ENCODE results near the gene CSMD2.

CSMD2 gene

DNA sequence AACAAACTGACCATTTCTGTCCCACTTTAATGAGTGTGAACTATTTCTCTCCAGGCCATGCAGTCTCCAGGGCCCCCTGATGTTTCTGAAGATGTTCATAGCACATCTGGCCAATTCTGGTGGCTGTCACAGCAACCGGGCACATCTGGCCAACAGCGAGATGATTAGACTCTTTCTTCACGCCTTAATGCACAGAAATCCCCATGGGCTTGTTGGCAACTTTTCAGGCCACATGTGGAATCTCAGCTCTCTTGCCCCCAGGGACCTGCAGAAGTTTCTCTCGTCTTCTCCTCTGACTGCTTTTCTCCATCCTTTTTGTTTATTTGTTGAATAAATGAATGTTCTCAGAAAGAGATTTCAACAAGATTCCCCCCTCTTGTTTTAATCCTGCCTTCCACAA lies 372.4 kb downstream of the CSMD2 start:
- DNase-seq = no peak

DNA sequence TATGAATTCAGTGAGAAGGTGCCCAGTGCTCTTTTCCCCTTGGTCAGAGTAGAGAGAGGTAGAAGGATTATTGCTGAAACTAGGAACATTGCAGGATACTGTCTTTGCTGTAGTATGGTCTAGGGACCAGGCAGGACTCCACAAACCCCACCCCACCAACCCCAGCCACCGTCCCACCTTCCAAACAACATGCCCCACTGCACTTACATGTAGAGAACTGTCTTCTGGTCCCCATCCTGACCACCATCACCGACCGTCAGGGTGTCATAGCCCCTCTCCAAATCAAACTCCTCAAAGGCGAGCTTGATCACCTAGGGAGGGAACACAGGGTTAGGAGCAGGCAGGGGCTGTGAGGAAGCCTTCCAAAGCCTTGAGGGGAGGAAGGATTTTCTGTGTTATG lies 372.8 kb downstream of the CSMD2 start:
- no peak for DNase-seq

DNA sequence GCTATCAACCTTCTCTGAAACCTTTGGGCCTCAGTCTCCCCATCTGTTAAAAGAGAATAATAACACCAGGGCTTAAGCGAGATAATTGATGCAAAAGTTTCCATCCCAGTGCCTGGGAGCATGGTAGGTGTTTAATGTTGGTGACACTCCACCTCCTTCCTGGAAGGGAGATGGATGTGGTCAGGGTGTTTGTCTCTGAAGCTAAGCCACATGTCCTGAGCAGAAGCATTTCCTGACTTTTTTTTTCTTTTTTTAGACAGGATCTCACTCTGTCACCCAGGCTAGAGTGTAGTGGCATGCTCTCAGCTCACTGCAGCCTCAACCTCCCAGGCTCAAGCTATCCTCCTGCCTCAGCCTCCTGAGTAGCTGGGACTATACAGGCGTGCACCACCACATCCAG lies 373.8 kb downstream of the CSMD2 start:
- no peak for DNase-seq

DNA sequence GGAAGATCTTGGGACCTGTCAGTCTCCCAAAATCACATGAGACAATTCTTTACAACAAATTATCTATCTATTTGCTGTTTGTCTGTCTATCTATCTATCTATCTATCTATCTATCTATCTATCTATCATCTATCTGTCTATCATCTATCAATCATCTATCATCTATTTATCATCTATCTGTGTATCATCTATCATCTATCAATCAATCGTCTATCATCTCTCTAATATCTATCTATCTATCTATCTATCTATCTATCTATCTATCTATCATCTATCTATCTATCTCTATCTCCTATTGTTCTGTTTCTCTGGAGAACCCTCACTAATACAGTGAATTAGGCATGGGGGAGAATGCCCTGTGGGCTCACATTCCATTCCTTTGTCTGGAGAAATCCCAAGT lies 374.5 kb downstream of the CSMD2 start:
- DNase-seq = no peak

DNA sequence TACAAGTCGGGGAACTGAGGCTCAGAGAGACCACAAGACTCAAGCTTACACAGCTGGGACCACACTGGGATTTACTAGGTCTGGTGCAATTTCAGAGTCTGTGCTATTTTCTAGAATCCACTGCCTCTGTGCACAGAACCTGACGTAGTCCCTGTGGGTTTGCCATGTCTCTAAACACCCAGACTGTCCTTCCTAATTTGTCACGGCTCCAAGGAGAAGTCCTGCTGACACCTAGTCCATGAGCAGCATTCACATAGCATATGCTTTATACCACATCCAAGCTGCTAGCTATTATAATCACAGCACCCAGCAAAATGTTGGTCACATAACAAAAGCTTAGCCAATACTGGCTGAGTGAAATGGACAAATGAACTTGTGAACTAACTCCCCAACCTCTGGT lies 380.2 kb downstream of the CSMD2 start:
- DNase-seq = no peak

DNA sequence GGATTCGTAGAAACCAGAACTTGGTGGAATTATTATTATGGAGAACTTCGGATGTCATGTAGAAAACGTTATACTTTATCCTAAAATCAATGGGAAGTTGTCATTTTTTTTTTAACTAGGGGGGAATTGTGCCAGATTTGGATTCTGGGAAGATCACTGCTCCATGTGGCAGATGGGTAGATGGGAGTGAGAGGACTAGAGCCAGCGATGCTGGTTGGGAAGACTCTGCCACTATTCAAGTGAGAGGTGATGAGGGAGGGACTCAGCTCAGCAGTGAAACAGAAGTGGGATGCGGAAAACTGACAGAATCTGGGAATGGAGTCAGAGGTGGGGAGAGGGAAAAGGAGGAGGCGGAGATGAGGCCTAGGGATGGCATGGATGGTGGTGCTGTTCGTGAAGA lies 382.3 kb downstream of the CSMD2 start:
- no peak for DNase-seq

DNA sequence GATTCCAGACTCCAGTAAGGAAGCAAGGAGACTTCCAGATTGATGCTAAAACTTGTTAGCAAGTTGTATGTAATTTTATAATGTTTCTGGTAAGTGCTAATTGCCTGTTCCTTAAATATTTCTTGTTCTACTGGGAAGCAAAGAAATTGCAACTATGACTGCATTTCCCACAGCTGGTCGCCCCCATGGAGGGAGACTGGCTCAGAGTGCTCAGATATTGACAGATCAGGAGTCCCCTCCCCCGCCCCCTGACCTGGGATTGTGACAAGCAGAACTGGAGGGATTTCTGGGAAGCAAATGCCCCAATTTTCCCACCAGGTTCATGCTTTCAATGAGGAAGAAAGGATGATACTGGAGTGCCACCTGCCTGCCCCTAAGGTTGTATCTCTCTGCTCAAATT lies 383.4 kb downstream of the CSMD2 start:
- DNase-seq = no peak

DNA sequence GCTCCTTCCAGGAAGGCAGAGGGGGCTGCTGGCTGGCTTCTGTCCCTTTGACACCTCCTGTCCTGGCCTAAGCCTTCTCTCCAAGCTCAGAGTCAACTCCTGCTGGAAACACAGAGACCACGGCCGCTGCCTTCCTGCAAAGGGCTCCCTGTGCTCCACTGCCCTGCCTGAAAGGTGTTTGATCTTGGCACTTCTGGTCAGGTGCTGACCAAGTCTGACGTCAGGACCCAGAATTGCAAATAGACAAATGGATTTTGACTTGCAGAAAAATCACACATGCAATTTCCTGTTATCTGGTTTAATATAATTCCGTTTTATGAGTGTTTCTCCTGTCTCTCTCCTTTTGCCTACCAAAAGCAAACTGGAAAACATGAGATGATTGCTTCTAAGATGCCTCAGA lies 387.7 kb downstream of the CSMD2 start:
- no peak for DNase-seq

DNA sequence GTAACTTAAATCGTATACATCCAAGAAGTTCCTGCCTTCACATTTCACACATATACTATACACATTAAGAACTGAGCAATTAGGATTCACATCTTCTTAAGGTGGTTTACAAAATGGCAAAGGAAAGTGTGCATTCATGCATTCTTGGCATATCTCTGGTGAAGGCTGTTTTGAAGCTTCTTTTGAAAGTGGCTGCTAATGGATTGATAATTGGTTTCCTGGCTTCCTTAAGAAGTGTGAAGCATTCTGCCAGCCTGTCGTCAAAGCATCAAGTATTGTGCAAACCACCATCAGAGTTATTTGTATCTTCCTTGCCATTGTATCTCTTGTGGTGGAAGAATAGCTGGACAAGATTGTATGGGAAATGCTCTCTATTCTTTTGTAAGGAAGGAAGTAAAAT lies 396.2 kb downstream of the CSMD2 start:
- no peak for DNase-seq

DNA sequence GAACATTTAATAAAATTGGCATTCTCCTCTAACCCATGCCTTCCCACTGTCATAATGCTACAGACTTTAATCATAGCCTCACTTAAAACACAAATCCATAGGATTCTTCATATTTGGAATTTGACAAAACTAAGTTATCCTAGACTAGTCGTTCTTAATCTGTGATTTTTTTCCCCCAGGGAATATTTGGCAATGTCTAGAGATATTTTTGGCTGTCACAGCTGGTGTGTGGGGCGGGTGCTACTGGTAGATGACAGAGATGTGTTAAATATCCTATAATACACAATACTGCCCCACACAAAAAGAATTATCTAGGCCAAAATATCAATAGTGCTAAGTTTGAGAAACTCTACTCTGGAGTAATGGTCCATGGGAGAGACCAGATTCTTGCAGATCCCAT lies 396.9 kb downstream of the CSMD2 start:
- DNase-seq = no peak

DNA sequence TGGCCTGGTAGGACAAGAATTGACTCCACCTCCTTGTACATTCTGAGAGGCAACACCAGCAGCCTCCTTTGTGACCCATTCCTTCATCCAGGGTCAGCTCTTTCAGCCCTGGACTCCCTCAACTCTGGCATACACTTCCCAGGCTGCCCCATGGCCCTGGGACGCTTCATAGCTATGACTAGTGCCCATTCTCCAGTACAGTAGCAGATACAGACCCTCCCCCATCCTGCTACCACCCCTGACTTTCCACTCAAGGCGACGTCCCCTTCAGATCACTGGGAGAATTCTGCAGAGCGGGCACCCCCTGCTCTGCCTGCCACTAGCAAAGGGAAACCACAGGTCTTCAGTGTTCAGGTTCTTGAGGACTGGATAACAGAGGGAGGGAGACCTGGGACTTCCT lies 400.9 kb downstream of the CSMD2 start:
- no peak for DNase-seq

DNA sequence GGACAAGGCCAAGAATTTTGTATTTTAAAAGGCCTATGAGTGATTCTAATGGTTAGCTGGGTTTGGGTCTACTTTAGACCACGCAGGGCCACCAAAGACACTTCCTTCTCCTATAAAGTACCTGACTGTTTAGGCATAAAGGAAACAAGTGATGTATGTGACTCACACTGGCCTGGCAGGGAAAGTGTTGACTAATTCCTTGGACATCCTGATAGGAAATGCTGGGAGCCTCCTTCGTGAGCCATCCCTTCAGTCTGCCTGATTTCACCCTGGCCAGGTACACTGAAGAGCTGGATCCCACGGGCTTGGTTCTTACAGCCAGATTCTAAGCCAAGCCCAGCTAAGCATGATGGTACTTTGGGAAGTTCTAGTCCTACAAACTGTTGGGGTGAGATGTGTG lies 401.6 kb downstream of the CSMD2 start:
- DNase-seq = peak; percentile 74

DNA sequence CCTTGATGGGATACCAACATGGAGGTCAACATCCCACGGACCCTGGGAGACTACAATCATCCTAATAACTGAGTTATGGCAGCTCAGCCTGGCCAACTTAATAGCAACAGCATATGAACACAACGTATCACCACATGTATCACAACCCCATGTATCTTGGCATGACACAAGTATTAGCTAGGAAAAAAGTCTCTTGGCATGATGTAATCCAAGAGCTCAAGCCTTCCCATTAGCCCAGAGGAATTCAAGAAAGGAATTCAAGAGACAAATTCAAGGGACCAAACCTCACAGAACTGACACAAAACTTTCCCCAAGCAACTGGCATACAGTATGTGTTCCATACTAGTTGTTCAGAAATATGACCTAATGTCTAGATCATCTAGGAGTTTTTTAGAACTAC lies 402.1 kb downstream of the CSMD2 start:
- DNase-seq = no peak

DNA sequence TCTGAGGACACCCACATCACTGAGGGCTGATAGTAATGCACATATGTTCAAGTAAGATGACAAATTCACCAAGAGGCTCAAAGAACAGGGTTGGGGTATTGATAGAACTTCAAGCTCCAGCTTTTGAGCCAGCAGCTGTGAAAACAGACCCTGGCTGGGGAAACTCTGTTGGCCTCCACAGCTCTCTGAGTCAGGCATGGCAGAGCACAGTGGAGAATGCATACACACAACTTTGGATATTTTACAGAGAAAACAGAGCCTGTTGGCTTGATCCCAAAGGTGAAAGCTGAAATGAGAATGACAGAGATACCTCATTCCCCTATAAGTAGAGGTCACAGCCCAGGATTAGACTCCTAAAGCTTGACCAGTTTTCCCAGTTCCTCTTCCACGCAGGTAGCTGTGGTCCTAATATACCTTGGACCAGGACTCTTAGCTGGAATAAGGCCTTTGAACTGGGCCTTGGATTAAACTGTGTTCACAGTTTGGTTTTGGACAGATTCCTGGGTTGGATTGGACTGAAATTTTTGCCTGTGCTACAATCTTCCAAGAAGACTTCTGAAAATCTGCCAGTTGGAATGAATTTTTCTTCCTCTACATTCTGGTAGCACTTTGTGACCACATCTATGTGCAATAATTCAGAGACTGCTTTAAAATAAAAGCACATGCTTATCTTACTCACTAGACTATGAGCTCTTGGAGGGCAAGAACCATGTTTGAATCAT lies 402.8 kb downstream of the CSMD2 start:
- no peak for DNase-seq

DNA sequence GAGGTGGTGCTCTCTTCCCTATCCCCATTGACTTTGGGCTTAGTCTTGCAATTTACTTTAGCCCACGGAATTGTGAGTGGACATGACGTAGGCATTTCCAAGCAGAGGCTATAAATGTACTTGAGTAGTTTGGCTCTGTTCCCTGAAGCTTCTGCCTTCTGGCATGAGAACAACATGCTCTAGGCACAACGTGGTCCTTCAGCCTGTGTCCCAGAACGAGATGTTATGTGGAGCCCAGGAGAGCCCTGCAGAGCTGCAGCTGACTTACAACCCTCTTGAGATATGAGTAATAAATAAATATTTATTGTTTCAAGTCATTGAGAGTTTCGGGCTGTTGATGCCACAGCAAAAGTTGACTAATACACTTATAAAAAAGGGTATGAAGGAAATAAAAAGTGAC lies 406.3 kb downstream of the CSMD2 start:
- peak; percentile 3 for DNase-seq

DNA sequence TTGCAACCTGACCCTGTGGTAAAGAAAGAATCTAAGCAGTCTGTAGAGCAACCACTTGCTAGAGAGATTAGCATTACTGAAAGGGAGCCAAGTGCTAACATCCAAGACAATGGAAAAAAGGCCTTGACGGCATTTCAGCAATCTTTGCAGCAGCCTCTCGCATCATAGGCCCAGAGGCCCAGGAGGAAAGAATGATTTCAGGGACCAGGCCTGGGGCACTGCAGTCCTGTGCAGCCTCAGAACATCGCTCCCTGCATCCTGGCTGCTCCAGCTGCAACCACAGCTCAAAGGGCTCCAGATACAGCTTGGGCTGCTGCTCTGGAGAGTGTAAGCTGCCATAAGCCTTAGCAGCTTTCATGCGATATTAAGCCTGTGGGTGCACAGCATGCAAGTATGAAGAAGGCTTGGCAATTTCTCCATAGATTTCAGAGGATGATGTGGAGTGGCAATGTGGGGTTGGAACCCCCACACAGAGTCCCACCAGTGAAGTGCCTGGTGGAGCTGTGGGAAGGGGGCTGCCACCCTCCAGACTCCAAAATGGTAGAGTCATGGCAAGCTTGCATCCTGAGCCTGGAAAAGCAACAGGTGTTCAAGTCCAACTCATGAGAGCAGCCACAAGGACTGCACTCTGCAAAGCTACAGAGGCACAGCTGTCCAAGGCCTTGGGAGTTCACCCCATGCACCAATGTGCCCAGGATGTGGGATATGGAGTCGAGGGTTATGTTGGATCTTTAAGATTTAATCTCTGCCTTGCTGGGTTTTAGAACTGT lies 411.8 kb downstream of the CSMD2 start:
- peak; percentile 17 for DNase-seq

DNA sequence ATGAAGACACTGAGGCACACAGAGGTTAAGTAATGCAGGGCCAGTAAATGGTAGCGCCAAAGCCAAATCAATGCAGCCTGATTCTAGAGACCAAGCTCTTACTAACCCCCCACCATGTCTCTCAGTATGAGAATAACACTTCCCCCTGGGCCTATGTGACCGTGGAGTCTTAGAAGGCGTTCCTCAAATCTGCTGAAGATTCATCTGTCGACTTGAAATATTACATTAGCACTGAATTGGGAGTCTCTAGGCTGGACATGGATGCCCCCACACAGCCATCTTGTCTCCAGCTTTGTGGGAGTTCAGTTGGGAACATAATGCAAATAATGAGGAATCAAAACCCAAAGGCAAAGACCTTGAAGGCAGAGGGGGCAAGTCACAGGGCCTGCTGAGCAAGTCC lies 419.1 kb downstream of the CSMD2 start:
- DNase-seq = peak; percentile 20

DNA sequence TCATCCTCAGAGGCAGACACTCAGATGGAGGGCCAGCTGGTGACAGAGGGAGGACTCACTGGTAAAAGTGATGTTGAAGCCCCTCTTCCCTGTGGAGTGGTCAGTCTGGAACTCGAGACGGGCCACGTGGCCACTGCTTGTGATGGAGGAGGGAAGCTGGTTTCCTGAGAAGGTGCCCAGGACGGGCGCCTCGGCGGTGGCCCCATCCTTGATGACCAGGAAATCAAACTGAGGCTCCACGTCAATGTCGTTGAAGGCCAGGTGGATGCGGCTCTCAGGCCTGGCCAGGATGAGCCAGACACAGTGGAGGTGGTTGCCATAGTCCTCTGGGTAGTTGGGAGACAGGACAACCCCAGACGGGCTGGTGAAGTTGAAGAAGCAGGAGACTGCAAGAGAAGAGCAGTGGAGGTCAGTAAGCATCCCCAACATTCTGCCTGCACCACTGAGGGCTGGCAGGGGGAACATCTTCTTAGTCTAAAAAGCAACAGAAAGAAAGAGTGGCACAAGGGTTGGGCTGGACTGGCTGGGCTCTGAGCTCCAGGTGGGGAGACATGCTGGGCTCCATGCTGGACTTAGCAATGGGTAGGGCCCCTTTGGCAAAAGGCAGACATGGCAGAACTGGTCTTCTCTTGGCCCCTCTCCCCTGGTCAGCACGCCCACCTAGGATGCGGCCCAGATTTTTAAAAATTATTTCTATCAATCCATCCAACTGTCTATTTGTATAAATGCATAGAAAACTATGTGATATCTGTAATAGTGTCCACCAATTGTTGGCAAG lies 421.6 kb downstream of the CSMD2 start:
- DNase-seq = peak; percentile 37

DNA sequence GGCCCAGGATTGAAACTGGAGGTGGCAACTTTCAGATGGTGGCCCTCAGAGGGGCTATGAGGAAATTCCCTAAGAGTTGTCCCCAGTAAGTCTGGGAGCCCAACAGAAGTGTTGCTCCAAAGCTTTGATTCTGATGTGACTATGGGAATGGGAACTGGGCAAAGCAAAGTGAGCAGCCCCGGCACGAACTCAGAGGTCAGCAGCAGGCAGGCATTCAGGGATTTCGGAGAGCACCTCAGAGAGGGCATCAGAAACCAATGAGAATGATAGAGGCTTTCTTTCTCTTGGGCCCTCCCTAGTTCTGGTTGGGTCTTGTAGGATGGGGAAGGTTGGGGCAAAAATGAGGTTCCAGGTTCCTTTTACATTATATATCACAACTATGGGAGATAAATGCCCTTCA lies 422.4 kb downstream of the CSMD2 start:
- peak; percentile 1 for DNase-seq

DNA sequence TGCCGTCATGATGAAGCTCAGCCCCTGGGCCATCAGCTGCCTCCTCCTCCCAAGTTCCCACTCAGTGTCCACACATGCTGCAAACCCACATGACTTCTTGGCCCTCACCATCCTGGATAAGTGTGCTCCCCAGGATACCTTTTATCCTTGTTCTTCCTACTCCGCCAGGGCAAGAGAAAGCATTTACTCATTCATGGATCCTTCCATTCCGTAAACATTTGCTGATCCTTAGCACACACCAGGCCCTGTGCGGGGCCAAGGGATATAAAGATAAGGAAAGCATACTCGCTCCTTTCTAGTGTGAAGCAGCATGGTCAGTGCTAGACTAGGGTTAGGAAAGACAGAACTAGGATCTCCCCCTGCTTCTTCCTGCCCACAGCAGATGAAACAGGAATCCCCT lies 423.3 kb downstream of the CSMD2 start:
- DNase-seq = peak; percentile 16

DNA sequence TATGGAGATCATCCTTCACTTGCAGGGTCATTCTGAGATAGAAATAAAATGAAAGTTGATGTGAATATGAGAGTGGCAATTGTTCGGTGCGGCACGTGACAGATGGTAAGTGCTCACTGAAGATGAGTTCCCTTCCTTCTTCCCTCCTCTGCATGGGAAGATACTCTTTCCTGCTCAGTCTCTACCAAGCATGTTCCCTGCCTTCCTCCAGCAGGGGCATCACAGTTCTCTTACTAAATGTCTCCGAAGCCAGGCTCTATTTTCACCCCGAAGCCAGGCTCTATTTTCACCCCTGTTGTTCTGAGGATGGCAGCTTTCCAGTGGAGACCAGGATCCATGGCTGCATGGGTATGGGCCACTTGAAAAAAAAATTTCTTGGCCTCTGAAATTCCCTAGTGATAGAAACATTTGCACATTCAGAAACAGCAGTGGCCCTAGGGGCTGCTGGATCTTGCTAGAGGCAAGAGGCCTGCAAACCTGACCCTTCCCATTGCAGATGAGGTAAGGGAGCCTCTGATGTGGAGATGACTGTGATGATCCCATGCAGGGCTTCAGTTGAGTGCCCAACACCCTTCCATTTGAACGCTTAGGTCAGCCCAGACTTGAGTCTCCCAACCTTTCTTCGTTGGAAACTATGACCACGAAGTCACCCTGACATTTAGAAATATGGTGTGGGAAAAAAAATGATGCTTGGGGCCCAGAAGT lies 424.8 kb downstream of the CSMD2 start:
- DNase-seq = peak; percentile 28

DNA sequence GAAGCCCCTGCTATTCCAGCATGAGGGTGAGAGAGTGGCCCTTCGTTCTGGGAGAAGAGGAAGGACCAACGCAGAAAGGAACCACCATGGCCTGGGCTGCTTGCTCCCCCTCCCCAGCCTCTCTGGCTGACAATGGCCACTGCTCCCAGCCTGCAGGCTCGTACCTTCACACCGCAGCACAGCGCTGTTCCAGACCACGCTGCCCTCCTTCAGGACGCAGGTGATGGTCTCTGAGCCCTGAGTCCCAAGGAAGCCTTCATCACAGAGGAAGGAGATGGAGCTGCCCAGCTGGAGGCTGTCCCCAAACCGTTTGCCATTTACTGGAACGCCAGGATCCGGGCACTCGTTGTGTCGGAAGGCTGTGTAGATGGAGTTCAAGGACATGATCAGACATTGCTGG lies 426.1 kb downstream of the CSMD2 start:
- DNase-seq = peak; percentile 18

DNA sequence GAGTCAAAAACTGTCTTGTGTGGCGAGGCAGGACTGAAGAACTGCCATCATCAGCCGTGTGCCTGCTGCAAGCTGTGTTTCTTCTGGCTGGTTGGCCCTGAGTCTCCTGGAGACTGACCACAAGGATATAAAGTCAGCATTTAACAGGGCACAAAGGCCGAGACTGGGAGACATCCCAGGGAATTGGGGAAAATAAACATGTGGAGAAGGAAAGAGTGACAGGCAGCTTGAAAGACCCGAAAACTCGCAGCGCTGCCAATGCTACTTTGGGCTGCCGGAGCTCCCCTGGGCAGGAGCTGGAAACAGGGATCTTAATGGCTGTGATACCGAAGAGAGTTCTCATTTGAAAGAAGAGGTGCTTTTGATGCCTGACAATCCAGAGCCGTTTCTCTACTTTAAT lies 426.5 kb downstream of the CSMD2 start:
- peak; percentile 24 for DNase-seq
